ENCODE measurements around the gene ZBTB26.

DNA sequence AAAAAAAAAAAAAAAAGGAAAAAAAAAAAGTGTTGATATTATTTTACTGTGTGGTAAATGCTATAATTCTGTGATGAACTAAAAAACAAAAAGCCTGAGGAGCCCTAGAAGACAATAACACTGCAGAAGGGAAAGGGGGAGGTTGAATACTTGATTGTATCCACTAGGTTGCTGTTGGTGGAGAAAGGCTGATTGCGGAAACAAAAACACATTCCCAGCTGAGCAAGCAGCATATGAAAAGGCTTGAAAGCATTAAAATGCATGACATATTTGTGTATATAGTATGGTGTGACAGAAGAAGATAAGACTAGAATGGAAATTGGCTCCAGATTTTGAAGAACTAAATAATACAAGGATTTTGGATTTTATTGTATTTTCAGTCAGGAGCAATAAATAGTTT is 18.4 kb upstream of the ZBTB26 start:
- TF ChIP-seq, protein P1, sequence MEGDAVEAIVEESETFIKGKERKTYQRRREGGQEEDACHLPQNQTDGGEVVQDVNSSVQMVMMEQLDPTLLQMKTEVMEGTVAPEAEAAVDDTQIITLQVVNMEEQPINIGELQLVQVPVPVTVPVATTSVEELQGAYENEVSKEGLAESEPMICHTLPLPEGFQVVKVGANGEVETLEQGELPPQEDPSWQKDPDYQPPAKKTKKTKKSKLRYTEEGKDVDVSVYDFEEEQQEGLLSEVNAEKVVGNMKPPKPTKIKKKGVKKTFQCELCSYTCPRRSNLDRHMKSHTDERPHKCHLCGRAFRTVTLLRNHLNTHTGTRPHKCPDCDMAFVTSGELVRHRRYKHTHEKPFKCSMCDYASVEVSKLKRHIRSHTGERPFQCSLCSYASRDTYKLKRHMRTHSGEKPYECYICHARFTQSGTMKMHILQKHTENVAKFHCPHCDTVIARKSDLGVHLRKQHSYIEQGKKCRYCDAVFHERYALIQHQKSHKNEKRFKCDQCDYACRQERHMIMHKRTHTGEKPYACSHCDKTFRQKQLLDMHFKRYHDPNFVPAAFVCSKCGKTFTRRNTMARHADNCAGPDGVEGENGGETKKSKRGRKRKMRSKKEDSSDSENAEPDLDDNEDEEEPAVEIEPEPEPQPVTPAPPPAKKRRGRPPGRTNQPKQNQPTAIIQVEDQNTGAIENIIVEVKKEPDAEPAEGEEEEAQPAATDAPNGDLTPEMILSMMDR (IDR thresholded peaks at IDR 0.05 in 4 of 5, conservative IDR thresholded peaks at IDR 0.05 in 1 of 5), result no peak
- TF ChIP-seq POLR2A (IDR thresholded peaks at IDR 0.05), result no peak

All from gastrocnemius medialis (tissue), 4 donors.